Nephron progenitor cell (in vitro differentiated cells): ENCODE data around the gene SKOR2.

Experiments
- DNase-seq: peaks from one replicate; pipeline ENCODE4 v3.0.0; 2021
- H3K27ac Mint-ChIP-seq: 2 replicates; pipeline ENCODE4 v1.8.0; 2021; ENCODE audit warnings: mild to moderate bottlenecking, moderate library complexity, mixed read lengths
- H3K27me3 Mint-ChIP-seq: 2 replicates; pipeline ENCODE4 v1.8.0; 2021; ENCODE audit warnings: mild to moderate bottlenecking, low read depth, mixed read lengths; ENCODE audit not compliant: poor library complexity
- H3K36me3 Mint-ChIP-seq: 2 replicates; pipeline ENCODE4 v1.8.0; 2021; ENCODE audit warnings: low read depth, mixed read lengths
- H3K4me1 Mint-ChIP-seq: 2 replicates; pipeline ENCODE4 v1.8.0; 2021; ENCODE audit warnings: mixed read lengths
- H3K4me3 Mint-ChIP-seq: 2 replicates; pipeline ENCODE4 v1.8.0; 2021; ENCODE audit warnings: mild to moderate bottlenecking, moderate library complexity, mixed read lengths
- H3K9me3 Mint-ChIP-seq: 2 replicates; pipeline ENCODE4 v1.8.0; 2021; ENCODE audit warnings: mild to moderate bottlenecking, moderate library complexity, mixed read lengths
- CTCF ChIP-seq: fragments of 200-600 bp; sonication (generic); IDR thresholded peaks from 2 replicates; pipeline ENCODE4 v1.5.0; 2021; ENCODE audit warnings: antibody characterized with exemption

The SKOR2 gene

GRCh38 chr18:47286776-47287410 lies 35.4 kb upstream of the SKOR2 start:
- Mint-ChIP-seq H3K9me3 (no peaks in the 10 kb centered on the region), H3K27me3 (peaks cover 47% of the 10 kb centered on the region), H3K4me1 (no peaks in the 10 kb centered on the region)

GRCh38 chr18:47285456-47285855 lies 34.0 kb upstream of the SKOR2 start:
- H3K4me1 Mint-ChIP-seq, result no peaks in the 10 kb centered on the region
- H3K36me3 Mint-ChIP-seq, result no peaks in the 10 kb centered on the region
- no peaks in the 10 kb centered on the region for H3K9me3 Mint-ChIP-seq
- no peak for DNase-seq
- H3K27me3 Mint-ChIP-seq, result peaks cover 50% of the 10 kb centered on the region
- H3K27ac Mint-ChIP-seq, result no peak overlapping the region
- no peak for TF ChIP-seq CTCF
- no peak overlapping the region for H3K4me3 Mint-ChIP-seq

More at GRCh38 chr18:47286776-47287410, 35.4 kb upstream of the SKOR2 start:
- no peak for TF ChIP-seq CTCF
- H3K4me3 Mint-ChIP-seq, result no peak overlapping the region
- H3K27ac Mint-ChIP-seq, result no peak overlapping the region
- no peak for DNase-seq
- no peaks in the 10 kb centered on the region for H3K36me3 Mint-ChIP-seq

- Mint-ChIP-seq H3K4me1 (no peaks in the 10 kb centered on the region), H3K4me3 (no peak overlapping the region), H3K9me3 (no peaks in the 10 kb centered on the region), H3K36me3 (no peaks in the 10 kb centered on the region), H3K27ac (no peak overlapping the region), H3K27me3 (peaks cover 52% of the 10 kb centered on the region)
- no peak for TF ChIP-seq CTCF
- no peak for DNase-seq
These were observed 33.4 kb upstream of the SKOR2 start for GRCh38 chr18:47284721-47285395.

- H3K4me1 Mint-ChIP-seq, result no peaks in the 10 kb centered on the region
- DNase-seq, result no peak
- no peak overlapping the region for H3K27ac Mint-ChIP-seq
- H3K9me3 Mint-ChIP-seq, result no peaks in the 10 kb centered on the region
- H3K27me3 Mint-ChIP-seq, result peaks cover 58% of the 10 kb centered on the region
- no peak overlapping the region for H3K4me3 Mint-ChIP-seq
- H3K36me3 Mint-ChIP-seq, result no peaks in the 10 kb centered on the region
- peak; percentile 48 for TF ChIP-seq CTCF
These were observed 32.0 kb upstream of the SKOR2 start for GRCh38 chr18:47283476-47283875.

- H3K27me3 Mint-ChIP-seq, result peaks cover 53% of the 10 kb centered on the region
- H3K4me3 Mint-ChIP-seq, result no peak overlapping the region
- no peak for DNase-seq
- no peaks in the 10 kb centered on the region for H3K9me3 Mint-ChIP-seq
- H3K4me1 Mint-ChIP-seq, result no peaks in the 10 kb centered on the region
- no peaks in the 10 kb centered on the region for H3K36me3 Mint-ChIP-seq
- no peak overlapping the region for H3K27ac Mint-ChIP-seq
- TF ChIP-seq CTCF, result no peak
These were observed 28.7 kb upstream of the SKOR2 start for GRCh38 chr18:47280121-47280520.

DNA sequence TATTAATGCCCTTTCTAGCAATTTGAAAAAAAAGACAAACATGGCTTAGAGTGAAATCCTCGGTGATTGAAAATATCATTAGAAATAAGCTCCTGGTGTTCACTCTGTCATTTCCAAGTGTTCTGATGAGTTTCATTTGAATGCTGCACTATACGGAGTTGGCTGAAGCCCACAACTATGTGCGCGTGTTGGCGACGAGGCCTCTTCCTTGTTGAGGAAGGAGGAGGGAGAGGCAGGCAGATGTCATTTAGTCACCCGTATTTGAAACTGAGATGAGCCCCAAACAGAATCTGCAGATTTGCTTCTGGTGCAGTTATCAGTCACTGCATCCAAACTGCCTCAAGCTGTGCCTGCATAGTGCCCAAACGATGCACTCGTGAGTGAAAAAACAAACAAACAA lies 23.5 kb upstream of the SKOR2 start:
- Mint-ChIP-seq H3K9me3 (no peaks in the 10 kb centered on the region), H3K4me1 (no peaks in the 10 kb centered on the region), H3K27me3 (peaks cover 60% of the 10 kb centered on the region), H3K36me3 (no peaks in the 10 kb centered on the region), H3K4me3 (no peak overlapping the region), H3K27ac (no peak overlapping the region)
- no peak for DNase-seq
- no peak for TF ChIP-seq CTCF
